H1 (cell line): ENCODE measurements around the gene IFT74.

ENCODE experiments used
- EP300 ChIP-seq, 2 experiments: IDR thresholded peaks; 1 replicate in 1 of 2; 2 replicates in 1 of 2; pipeline ENCODE4 v1.6.1; 2011 to 2012; ENCODE audit warnings: low read depth in 2 of 2, low read length in 2 of 2, mild to moderate bottlenecking in 2 of 2, borderline replicate concordance in 1 of 2, inconsistent platforms in 1 of 2, moderate library complexity in 1 of 2
- HDAC6 ChIP-seq: IDR thresholded peaks from one replicate; pipeline ENCODE4 v1.7.1; 2012; ENCODE audit warnings: low read depth, mild to moderate bottlenecking, inconsistent platforms, low read length, moderate library complexity
- JUN ChIP-seq: IDR thresholded peaks from 2 replicates; pipeline ENCODE4 v1.6.1; 2011; ENCODE audit warnings: low read depth, mild to moderate bottlenecking, improper control_type of control experiment, low read length
- POLR2A ChIP-seq, 2 experiments: IDR thresholded peaks; 1 replicate in 1 of 2; 2 replicates in 1 of 2; pipeline ENCODE4 v1.6.1; 2011; ENCODE audit warnings: low read depth in 2 of 2, low read length in 2 of 2, mild to moderate bottlenecking in 2 of 2; ENCODE audit errors: control extremely low read depth in 1 of 2
- TBP ChIP-seq: IDR thresholded peaks from 2 replicates; pipeline ENCODE4 v1.6.1; 2011; ENCODE audit warnings: low read depth, low read length, improper control_type of control experiment

DNA sequence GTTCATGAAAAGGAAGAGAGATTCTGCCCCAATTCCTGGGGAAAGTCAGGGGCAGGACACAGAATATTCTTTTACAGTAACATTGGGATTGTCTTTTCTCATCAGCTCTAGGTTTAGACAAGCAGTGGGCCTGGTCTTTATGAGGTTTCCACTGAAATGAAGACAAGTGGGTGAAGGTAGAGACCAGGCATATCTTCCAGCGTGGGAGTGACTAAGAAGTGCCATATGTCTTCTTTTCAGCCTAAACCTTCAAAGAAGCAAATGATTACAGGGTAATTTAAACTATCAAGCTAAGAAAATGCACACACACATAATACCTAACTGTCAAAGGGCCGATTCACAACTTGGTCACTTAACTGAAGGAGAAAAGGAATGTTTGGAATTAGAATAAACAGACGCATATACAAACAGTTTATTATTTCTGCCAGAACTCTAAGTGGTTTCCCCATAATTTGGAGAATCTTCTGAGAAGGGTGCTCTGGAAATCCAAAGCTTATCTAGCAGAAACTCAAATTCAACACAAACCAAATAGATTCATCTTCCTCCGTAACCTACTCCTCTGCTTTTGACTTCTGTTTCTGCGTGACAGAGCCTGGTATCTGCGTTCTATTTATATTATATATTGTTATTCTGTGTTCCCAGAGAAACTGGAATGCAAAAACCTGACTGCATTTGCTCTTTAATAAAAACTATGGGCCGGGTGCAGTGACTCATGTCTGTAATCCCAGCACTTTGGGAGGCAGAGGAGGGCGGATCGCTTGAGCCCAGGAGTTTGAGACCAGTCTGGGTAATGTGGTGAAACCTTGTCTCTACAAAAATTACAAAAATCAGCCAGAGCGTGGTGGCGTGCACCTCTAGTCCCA, 130.8 kb downstream of the IFT74 start:
- TF ChIP-seq EP300 (IDR thresholded peaks at IDR 0.05; ENCODE audit: borderline replicate concordance in 1 of 2, low read depth in 2 of 2, low read length in 2 of 2) (no peak), TBP (no peak), POLR2A (IDR thresholded peaks at IDR 0.05; ENCODE audit: control extremely low read depth in 1 of 2, low read depth in 2 of 2, low read length in 2 of 2) (no peak), JUN (no peak), HDAC6 (no peak)
